ENCODE results near the gene CABP4.

- TF ChIP-seq EZH2 (IDR thresholded peaks at IDR 0.05; ENCODE audit: borderline replicate concordance, low read depth, low read length, severe bottlenecking) (no peak), CTCF (IDR thresholded peaks at IDR 0.05; ENCODE audit: extremely low read depth in 1 of 2, insufficient read depth in 1 of 2, low read depth in 1 of 2, low read length in 2 of 2) (no peak), MAX (IDR thresholded peaks at IDR 0.05; ENCODE audit: insufficient read depth, insufficient read length) (no peak), POLR2A (IDR thresholded peaks at IDR 0.05; ENCODE audit: low read depth, low read length) (no peak), MYC (IDR thresholded peaks at IDR 0.05; ENCODE audit: low read depth, low read length) (no peak), FOS (IDR thresholded peaks at IDR 0.05; ENCODE audit: borderline replicate concordance, insufficient read depth, low read length) (no peak), POLR2AphosphoS5 (IDR thresholded peaks at IDR 0.05; ENCODE audit: insufficient read depth, low read depth, low read length) (no peak), JUN (IDR thresholded peaks at IDR 0.05; ENCODE audit: borderline replicate concordance, insufficient read depth, insufficient read length, low read depth) (no peak)
These were observed 15.3 kb downstream of the CABP4 start for GRCh38 chr11:67470337-67471002.
